K562 (cell line): ENCODE results near the gene EHMT2. TPM values are rescaled to one million over a fixed set of nuclear protein-coding genes. Genes with fewer than 3 reads are reported as not detected.
A peak's percentile ranks its signal among the peaks of the same experiment; 100 is the strongest.

Experiments
- ATF1 ChIP-seq, 2 experiments: fragments of 450-650 bp in 1 of 2; IDR thresholded peaks; 2 replicates each; pipeline ENCODE4 v1.6.1; 2016; ENCODE audit warnings: missing compliant biosample characterization in 1 of 2, missing genetic modification characterization in 1 of 2
- ERF ChIP-seq: fragments of 450-650 bp; formaldehyde crosslinking; IDR thresholded peaks from 2 replicates; pipeline ENCODE4 v1.4.0; 2020; ENCODE audit warnings: mild to moderate bottlenecking, mixed read lengths
- FOSL1 ChIP-seq: fragments of 200-800 bp; sonication (Bioruptor generic); conservative IDR thresholded peaks from 2 replicates; pipeline ENCODE4 v1.6.1; 2016; ENCODE audit warnings: missing genetic modification characterization, missing compliant biosample characterization
- FOXO4 ChIP-seq: fragments of 450-650 bp; formaldehyde crosslinking; IDR thresholded peaks from 2 replicates; pipeline ENCODE4 v1.4.0; 2020; ENCODE audit warnings: mild to moderate bottlenecking, moderate library complexity
- GTF2F1 ChIP-seq: IDR thresholded peaks from 2 replicates; pipeline ENCODE4 v1.6.1; 2011; ENCODE audit warnings: low read depth, low read length, improper control_type of control experiment
- HMG20A ChIP-seq: fragments of 450-650 bp; formaldehyde crosslinking; conservative IDR thresholded peaks from 2 replicates; pipeline ENCODE4 v1.4.0; 2020; ENCODE audit warnings: mild to moderate bottlenecking, mixed read lengths
- HNRNPK ChIP-seq: fragments of 200-400 bp; formaldehyde crosslinking; IDR thresholded peaks from one replicate; pipeline ENCODE4 v1.6.1; 2018; ENCODE audit warnings: mild to moderate bottlenecking, low read depth, low read length; ENCODE audit not compliant: poor library complexity, severe bottlenecking
- KLF6 ChIP-seq: fragments of 250-450 bp; sonication (Bioruptor Pico); IDR thresholded peaks from 2 replicates; pipeline ENCODE4 v1.4.0; 2020; ENCODE audit warnings: mild to moderate bottlenecking, moderate library complexity, borderline replicate concordance
- L3MBTL2 ChIP-seq: fragments of 450-650 bp; IDR thresholded peaks from 2 replicates; pipeline ENCODE4 v1.6.1; 2016; ENCODE audit warnings: mild to moderate bottlenecking, moderate library complexity
- NELFE ChIP-seq: IDR thresholded peaks from 2 replicates; pipeline ENCODE4 v1.6.1; 2011; ENCODE audit warnings: mild to moderate bottlenecking; ENCODE audit not compliant: insufficient read depth, insufficient read length
- RREB1 ChIP-seq: fragments of 250-450 bp; sonication (Bioruptor Pico); IDR thresholded peaks from 2 replicates; pipeline ENCODE4 v1.4.0; 2020
- SAFB ChIP-seq: fragments of 200-400 bp; formaldehyde crosslinking; IDR thresholded peaks from 2 replicates; pipeline ENCODE4 v1.6.1; 2017; ENCODE audit warnings: low read depth, low read length, borderline replicate concordance
- TSC22D4 ChIP-seq: fragments of 450-650 bp; IDR thresholded peaks from 2 replicates; pipeline ENCODE4 v1.6.1; 2016; ENCODE audit warnings: missing genetic modification characterization, missing biosample characterization, control low read depth
- ZKSCAN8 ChIP-seq: fragments of 200-800 bp; sonication (Bioruptor generic); IDR thresholded peaks from 2 replicates; pipeline ENCODE4 v1.6.1; 2016; ENCODE audit warnings: missing genetic modification characterization, missing compliant biosample characterization
- ZNF175 ChIP-seq: fragments of 200-800 bp; sonication (Bioruptor generic); IDR thresholded peaks from 2 replicates; pipeline ENCODE4 v1.6.1; 2016; ENCODE audit warnings: low read depth, mild to moderate bottlenecking, missing genetic modification characterization, missing compliant biosample characterization
- ZNF197 ChIP-seq: fragments of 200-800 bp; sonication (Bioruptor generic); IDR thresholded peaks from 2 replicates; pipeline ENCODE4 v1.6.1; 2016; ENCODE audit warnings: low read depth, missing genetic modification characterization, missing compliant biosample characterization
- ZNF232 ChIP-seq: sonication (generic); formaldehyde crosslinking; IDR thresholded peaks from 2 replicates; pipeline ENCODE4 v1.8.0; 2022; ENCODE audit warnings: mild to moderate bottlenecking, missing genetic modification reagents
- ZNF76 ChIP-seq: fragments of 250-450 bp; sonication (Bioruptor Pico); IDR thresholded peaks from 2 replicates; pipeline ENCODE4 v1.4.0; 2020; ENCODE audit warnings: mild to moderate bottlenecking, moderate library complexity, borderline replicate concordance
- polyA plus RNA-seq, 8 experiments: library from polyadenylated mRNA; depleted of rRNA in 4 of 8; stranded (reverse) in 5 of 8; unstranded in 3 of 8; fragments of >200 nt; fragmentation: Nextera tagmentation in 2 of 8; fragmentation: Illumina TruSeq in 1 of 8; extraction: Ambion mirVana in 2 of 8; extraction: Trizol in 1 of 8; gene quantifications; 2 replicates each; pipeline versions ENCODE4 v1.2.1 to v1.2.3, GENCODE V29; 2011 to 2014; ENCODE audit warnings: inconsistent platforms in 1 of 8, missing spikeins in 1 of 8
- total RNA-seq, 7 experiments: library from RNA; depleted of rRNA in 6 of 7; stranded (reverse); fragments of >200 nt in 6 of 7; fragmentation: Illumina TruSeq in 2 of 7; extraction: Trizol in 2 of 7; gene quantifications; 2 replicates each; pipeline versions ENCODE4 v1.2.1 to v1.2.3, GENCODE V29; 2011 to 2021; ENCODE audit warnings: low replicate concordance in 1 of 7
- TF ChIP-seq, protein P1 (sequence below): sonication (generic); formaldehyde crosslinking; IDR thresholded peaks from 2 replicates; pipeline ENCODE4 v1.8.0; 2023; ENCODE audit warnings: mild to moderate bottlenecking, missing genetic modification reagents

EHMT2 gene
- total and polyA plus RNA-seq, 9 of the 15 experiments (the other 6 are each of a cell fraction or from before 2014, with no cell fraction given): 2.1 to 63.8 (median 38.5) TPM

DNA sequence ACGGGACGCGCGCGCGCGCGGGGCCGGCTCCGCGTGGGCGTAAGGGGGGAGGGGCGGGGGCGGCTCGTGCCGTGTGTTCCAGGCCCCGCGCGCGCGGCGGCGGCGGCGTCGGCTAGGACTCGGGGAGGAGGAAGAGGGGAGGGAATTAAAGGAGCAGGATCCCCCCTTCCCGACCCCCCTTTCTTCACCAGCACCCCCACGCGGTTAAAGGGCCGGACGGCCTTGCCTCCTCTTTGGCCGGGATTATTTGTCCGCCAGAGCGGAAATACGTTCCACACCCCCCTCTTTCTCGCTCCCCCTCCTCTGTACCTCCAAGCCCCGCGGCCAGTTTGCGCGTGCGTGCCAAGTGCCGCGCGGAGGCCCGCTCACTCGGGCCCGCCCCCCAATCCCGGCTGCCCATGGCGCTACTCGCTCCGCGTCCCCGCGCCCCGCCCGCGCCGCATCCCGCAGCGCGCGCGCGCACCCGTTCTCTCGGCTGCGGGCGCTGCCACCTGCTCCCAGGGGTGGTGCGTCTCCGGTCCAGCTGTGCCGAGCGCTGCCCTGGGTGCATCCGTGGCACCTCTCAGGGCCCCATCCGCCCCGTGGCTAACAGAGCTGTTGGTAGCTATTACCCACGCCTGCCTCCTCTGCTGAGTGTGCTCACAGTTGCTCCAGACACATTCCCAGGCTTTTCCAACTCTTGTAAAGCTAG is 4.6 kb upstream of the EHMT2 start, which contains the start of gene ZBTB12 (continued):
- TF ChIP-seq RREB1 (CRISPR knock-in tag): 0 out of 2 replicates have a peak, but pooled peaks have one; percentile 63
- peak; percentile 94 for TF ChIP-seq ERF (CRISPR knock-in tag)
- peak; percentile 70 for TF ChIP-seq L3MBTL2
- 0 out of 2 replicates have a peak, but pooled peaks have one; percentile 57 for TF ChIP-seq ZNF76 (CRISPR knock-in tag)
- no peak for TF ChIP-seq ZKSCAN8 (CRISPR knock-in tag)
- no peak; the same call in 1 of the 2 replicates for TF ChIP-seq FOSL1 (tag)
- TF ChIP-seq HMG20A (CRISPR knock-in tag): no peak
- TF ChIP-seq ZNF197: peak; percentile 88
- TF ChIP-seq SAFB: peak; percentile 94
- TF ChIP-seq HNRNPK: peak; percentile 55
- no peak for TF ChIP-seq KLF6 (CRISPR knock-in tag)
- TF ChIP-seq ZNF232 (CRISPR knock-in tag): no peak
- TF ChIP-seq, protein P1, sequence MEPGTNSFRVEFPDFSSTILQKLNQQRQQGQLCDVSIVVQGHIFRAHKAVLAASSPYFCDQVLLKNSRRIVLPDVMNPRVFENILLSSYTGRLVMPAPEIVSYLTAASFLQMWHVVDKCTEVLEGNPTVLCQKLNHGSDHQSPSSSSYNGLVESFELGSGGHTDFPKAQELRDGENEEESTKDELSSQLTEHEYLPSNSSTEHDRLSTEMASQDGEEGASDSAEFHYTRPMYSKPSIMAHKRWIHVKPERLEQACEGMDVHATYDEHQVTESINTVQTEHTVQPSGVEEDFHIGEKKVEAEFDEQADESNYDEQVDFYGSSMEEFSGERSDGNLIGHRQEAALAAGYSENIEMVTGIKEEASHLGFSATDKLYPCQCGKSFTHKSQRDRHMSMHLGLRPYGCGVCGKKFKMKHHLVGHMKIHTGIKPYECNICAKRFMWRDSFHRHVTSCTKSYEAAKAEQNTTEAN (CRISPR knock-in tag): no peak
- 0 out of 2 replicates have a peak, but pooled peaks have one; percentile 54 for TF ChIP-seq ZNF175
- TF ChIP-seq FOXO4: no peak
- no peak for TF ChIP-seq NELFE
- TF ChIP-seq ATF1 (CRISPR knock-in tag; IDR thresholded peaks at IDR 0.05): no peak
- peak; percentile 72 for TF ChIP-seq ATF1 (tag; IDR thresholded peaks at IDR 0.05)
- TF ChIP-seq TSC22D4 (tag): no peak
- TF ChIP-seq GTF2F1: no peak
